T-cell (primary cell): ENCODE measurements around the gene SRSF4. TPM values are rescaled to one million over a fixed set of nuclear protein-coding genes. Genes with fewer than 3 reads are reported as not detected.

Experiments
- ATAC-seq, 4 experiments: fragments of 200-7000 bp in 3 of 4; fragments of 150-1000 bp in 1 of 4; cut with Tn5 transposase; replicated peaks in 1 of 4; 1 replicate in 3 of 4; 2 replicates in 1 of 4; pipeline ENCODE4 v1.10.0; 2021; ENCODE audit warnings: moderate library complexity in 3 of 4, mild to moderate bottlenecking in 2 of 4, moderate number of reproducible peaks in 1 of 4
- CTCF ChIA-PET, 2 donors: fragments of 300-600 bp; sonication (Branson Sonifier 250); formaldehyde crosslinking; loops; one replicate each; lab custom pipeline; 2022; ENCODE audit warnings: antibody characterized with exemption in 2 of 2; lab: Charles Lee
- POLR2A ChIA-PET, 2 donors: fragments of 300-600 bp; sonication (Branson Sonifier 250); formaldehyde crosslinking; loops; one replicate each; lab custom pipeline; 2022; ENCODE audit warnings: antibody characterized with exemption in 2 of 2; lab: Charles Lee
- DNase-seq, 35 experiments: peaks; one replicate each; pipeline versions ENCODE4 v3.0.0 to v3.0.0-alpha.2; 2013 to 2023
- H3K27ac ChIP-seq: one replicate; pipeline ENCODE4 v1.5.1; 2013; ENCODE audit warnings: low read length
- H3K27me3 ChIP-seq, 2 experiments: replicated peaks in 1 of 2; 1 replicate in 1 of 2; 2 replicates in 1 of 2; pipeline versions ENCODE4 v1.6.1 to v1.7.0; 2013; ENCODE audit warnings: low read length in 1 of 2, mixed read lengths in 1 of 2; ENCODE audit not compliant: control insufficient read depth in 2 of 2, insufficient read depth in 2 of 2; ENCODE audit errors: extremely low read depth in 1 of 2
- H3K36me3 ChIP-seq, 2 donors: 1 replicate in 1 of 2; 2 replicates in 1 of 2; pipeline versions ENCODE4 v1.6.1 to v1.7.0; 2013; ENCODE audit warnings: low read length in 1 of 2; ENCODE audit not compliant: control insufficient read depth in 2 of 2, insufficient read depth in 1 of 2; ENCODE audit errors: extremely low read depth in 1 of 2
- H3K4me1 ChIP-seq, 2 experiments: 1 replicate in 1 of 2; 2 replicates in 1 of 2; pipeline versions ENCODE4 v1.6.1 to v1.7.0; 2013; ENCODE audit warnings: low read length in 2 of 2, mixed read lengths in 1 of 2; ENCODE audit not compliant: insufficient read depth in 2 of 2, control insufficient read depth in 1 of 2; ENCODE audit errors: extremely low read depth in 1 of 2
- H3K4me3 ChIP-seq, 2 donors: 1 replicate in 1 of 2; 2 replicates in 1 of 2; pipeline versions ENCODE4 v1.5.1 to v1.7.0; 2013; ENCODE audit warnings: mild to moderate bottlenecking in 2 of 2, low read length in 1 of 2, moderate library complexity in 1 of 2; ENCODE audit not compliant: control insufficient read depth in 1 of 2; ENCODE audit errors: extremely low read depth in 1 of 2
- H3K9me3 ChIP-seq: 2 replicates; pipeline ENCODE4 v1.7.0; 2013
- H3K27ac Mint-ChIP-seq, 2 donors: one replicate each; pipeline ENCODE4 v1.8.0; 2020 to 2021; ENCODE audit warnings: mild to moderate bottlenecking in 2 of 2, mixed read lengths in 2 of 2
- H3K27me3 Mint-ChIP-seq, 2 donors: one replicate each; pipeline ENCODE4 v1.8.0; 2021 to 2022; ENCODE audit warnings: mixed read lengths in 2 of 2
- H3K36me3 Mint-ChIP-seq: one replicate; pipeline ENCODE4 v1.8.0; 2021; ENCODE audit warnings: mixed read lengths
- H3K4me1 Mint-ChIP-seq, 3 donors: one replicate each; pipeline ENCODE4 v1.8.0; 2020 to 2022; ENCODE audit warnings: mixed read lengths in 3 of 3, mild to moderate bottlenecking in 1 of 3
- H3K4me3 Mint-ChIP-seq, 3 donors: one replicate each; pipeline ENCODE4 v1.8.0; 2020 to 2022; ENCODE audit warnings: mild to moderate bottlenecking in 3 of 3, mixed read lengths in 3 of 3, moderate library complexity in 3 of 3
- H3K9me3 Mint-ChIP-seq, 3 donors: one replicate each; pipeline ENCODE4 v1.8.0; 2020 to 2022; ENCODE audit warnings: mixed read lengths in 3 of 3
- WGBS: methylation state at CpG from one replicate; pipeline ENCODE4 v1.1.5; 2013; ENCODE audit warnings: missing lambda C conversion rate; ENCODE audit not compliant: insufficient coverage; 5-methylcytosine and 5-hydroxymethylcytosine counted together
- total RNA-seq, 35 experiments: library from RNA in 6 of 35; stranded (reverse) in 6 of 35; fragments of 120-200 nt in 1 of 35; gene quantifications; one replicate each; pipeline versions ENCODE4 v1.2.1 to v1.2.4 and lab custom pipeline; 2013 to 2026

Gene SRSF4
- total RNA-seq, 5 donors from 2014 or later (not counting 1 experiment from before 2014, with no cell fraction given): 76.0 to 90.4 (median 78.9) TPM

DNA sequence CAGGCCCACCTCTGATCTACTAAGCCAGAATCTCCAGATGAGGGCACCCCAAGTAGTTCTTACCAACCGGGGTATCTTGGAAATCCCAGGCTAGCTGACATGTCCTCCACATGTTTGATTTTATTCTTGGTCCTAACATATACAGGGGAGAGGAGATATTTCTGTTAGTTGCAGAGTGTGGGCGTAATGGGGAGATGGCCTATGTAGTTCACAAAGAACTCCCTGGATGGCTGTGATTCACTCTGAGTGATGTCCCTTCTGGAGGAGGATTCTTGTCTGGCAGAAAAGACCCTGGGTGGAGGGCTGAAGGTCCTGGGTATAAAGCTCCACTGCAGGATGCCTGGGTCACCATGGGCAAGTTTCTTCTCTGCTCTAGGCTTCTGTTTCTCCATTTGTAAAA, 35.9 kb upstream of the SRSF4 start:
- Histone ChIP-seq H3K9me3 (no peaks in the 10 kb centered on the region), H3K36me3 (peaks cover 2 to 31% of the 10 kb centered on the region in 2 donors), H3K27me3 (no peaks in the 10 kb centered on the region), H3K27ac (no peak overlapping the region), H3K4me3 (no peak overlapping the region), H3K4me1 (no peaks in the 10 kb centered on the region)
- H3K4me3 Mint-ChIP-seq: no peak overlapping the region
- no peaks in the 10 kb centered on the region for H3K4me1 Mint-ChIP-seq
- no peak overlapping the region for H3K27ac Mint-ChIP-seq
- 100% methylated on average over 1 of the region's 2 CpGs for WGBS
- ChIA-PET POLR2A (no interaction called here), CTCF (no interaction called here)
- H3K36me3 Mint-ChIP-seq: peaks cover 36% of the 10 kb centered on the region
- H3K9me3 Mint-ChIP-seq: no peaks in the 10 kb centered on the region
- no peaks in the 10 kb centered on the region for H3K27me3 Mint-ChIP-seq
- ATAC-seq (no peak), DNase-seq (no peak)

GRCh38 chr1:29213055-29213454, 31.4 kb upstream of the SRSF4 start:
- H3K4me1 Mint-ChIP-seq: no peaks in the 10 kb centered on the region
- H3K27me3 ChIP-seq: no peaks in the 10 kb centered on the region

GRCh38 chr1:29211086-29212030, 29.7 kb upstream of the SRSF4 start:
- Histone ChIP-seq H3K4me1 (no peaks in the 10 kb centered on the region), H3K27ac (no peak overlapping the region), H3K9me3 (no peaks in the 10 kb centered on the region), H3K36me3 (peaks cover 2 to 44% of the 10 kb centered on the region in 2 donors), H3K27me3 (no peaks in the 10 kb centered on the region), H3K4me3 (no peak overlapping the region)
- H3K4me3 Mint-ChIP-seq: no peak overlapping the region
- H3K27ac Mint-ChIP-seq: no peak overlapping the region
- H3K4me1 Mint-ChIP-seq: no peaks in the 10 kb centered on the region
- no peaks in the 10 kb centered on the region for H3K27me3 Mint-ChIP-seq
- ChIA-PET POLR2A (no interaction called here), CTCF (no interaction called here)
- no peaks in the 10 kb centered on the region for H3K9me3 Mint-ChIP-seq
- no peak for ATAC-seq
- H3K36me3 Mint-ChIP-seq: peaks cover 37% of the 10 kb centered on the region
- no peak for DNase-seq
- 84% methylated on average over 8 of the region's 12 CpGs for WGBS

More at GRCh38 chr1:29213055-29213454, 31.4 kb upstream of the SRSF4 start:
- H3K27ac ChIP-seq: no peak overlapping the region
- no peaks in the 10 kb centered on the region for H3K9me3 ChIP-seq
- H3K36me3 Mint-ChIP-seq: peaks cover 40% of the 10 kb centered on the region
- ChIA-PET POLR2A (interaction anchor here in 1 of 2 donors (0.6 kb wide), 1 partner anchor 1591 kb away, joined by 3 read pairs; no protein-coding TSS in a partner anchor), CTCF (interaction anchor here in 1 of 2 donors (1.0 kb wide), 1 partner anchor 11 kb away, joined by 3 read pairs; no protein-coding TSS in a partner anchor)
- ATAC-seq: no peak
- no peak overlapping the region for H3K27ac Mint-ChIP-seq
- DNase-seq: no peak
- H3K4me1 ChIP-seq: no peaks in the 10 kb centered on the region
- H3K4me3 ChIP-seq: no peak overlapping the region
- WGBS: 84% methylated on average over 3 of the region's 5 CpGs
- H3K4me3 Mint-ChIP-seq: no peak overlapping the region
- no peaks in the 10 kb centered on the region for H3K27me3 Mint-ChIP-seq
- H3K36me3 ChIP-seq: peaks cover 2 to 44% of the 10 kb centered on the region in 2 donors
- no peaks in the 10 kb centered on the region for H3K9me3 Mint-ChIP-seq

DNA sequence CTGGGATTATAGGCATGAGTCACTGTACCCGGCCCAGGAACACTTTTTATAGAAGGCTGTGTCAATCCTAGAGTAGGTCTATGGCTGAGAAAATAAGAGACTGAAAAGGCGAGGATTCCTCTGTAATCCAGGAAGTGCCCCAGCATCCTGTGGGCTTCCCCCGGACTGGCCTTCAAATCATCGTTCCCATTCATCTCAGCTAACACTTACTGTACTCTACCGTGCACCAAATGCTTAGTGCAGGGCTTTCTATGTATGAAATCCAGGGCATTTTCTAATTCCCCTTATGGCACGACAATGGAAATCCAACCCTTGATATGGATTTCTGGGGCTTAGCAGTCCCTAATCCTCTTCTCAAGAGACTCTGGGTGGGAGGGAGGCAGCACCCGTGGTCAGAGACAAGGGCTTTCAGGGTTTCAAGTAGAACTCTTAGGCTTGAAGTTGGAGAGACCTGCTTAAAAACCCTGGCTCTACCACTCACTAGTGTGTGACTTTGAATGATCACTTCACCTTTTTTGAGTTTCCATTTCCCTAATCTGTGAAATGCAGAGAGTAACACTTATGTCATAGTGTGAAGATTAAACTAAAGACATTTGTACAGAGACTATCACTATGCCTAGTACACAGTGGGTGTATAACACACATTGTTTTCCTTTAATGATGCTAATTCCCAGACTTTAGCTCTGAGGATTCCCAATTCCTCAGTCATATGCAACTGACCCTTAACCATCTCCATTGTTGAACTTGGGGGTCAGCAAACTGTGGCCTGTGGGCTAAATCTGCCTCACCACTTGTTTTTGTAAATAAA, 28.8 kb upstream of the SRSF4 start:
- Mint-ChIP-seq H3K27ac (no peak overlapping the region), H3K9me3 (no peaks in the 10 kb centered on the region), H3K4me1 (no peaks in the 10 kb centered on the region), H3K4me3 (no peak overlapping the region), H3K27me3 (no peaks in the 10 kb centered on the region), H3K36me3 (peaks cover 39% of the 10 kb centered on the region)
- Histone ChIP-seq H3K27ac (no peak overlapping the region), H3K36me3 (peaks cover 2 to 46% of the 10 kb centered on the region in 2 donors), H3K27me3 (no peaks in the 10 kb centered on the region), H3K4me1 (no peaks in the 10 kb centered on the region), H3K9me3 (no peaks in the 10 kb centered on the region), H3K4me3 (no peak overlapping the region)
- WGBS: 56% methylated on average over 3 of the region's 7 CpGs
- no peak for ATAC-seq
- DNase-seq: no peak
- ChIA-PET POLR2A (no interaction called here), CTCF (no interaction called here)

GRCh38 chr1:29209173-29209572, 27.5 kb upstream of the SRSF4 start:
- Mint-ChIP-seq H3K4me1 (no peaks in the 10 kb centered on the region), H3K27ac (no peak overlapping the region), H3K4me3 (no peak overlapping the region), H3K27me3 (no peaks in the 10 kb centered on the region), H3K36me3 (peaks cover 34% of the 10 kb centered on the region), H3K9me3 (no peaks in the 10 kb centered on the region)
- no peaks in the 10 kb centered on the region for H3K9me3 ChIP-seq
- ChIA-PET POLR2A (no interaction called here), CTCF (no interaction called here)
- no peaks in the 10 kb centered on the region for H3K4me1 ChIP-seq
- no peaks in the 10 kb centered on the region for H3K27me3 ChIP-seq
- no peak overlapping the region for H3K4me3 ChIP-seq
- 95% methylated on average over 4 of the region's 5 CpGs for WGBS
- H3K27ac ChIP-seq: no peak overlapping the region
- peaks cover 4 to 43% of the 10 kb centered on the region in 2 donors for H3K36me3 ChIP-seq
- ATAC-seq (no peak), DNase-seq (no peak)

GRCh38 chr1:29208442-29208841, 26.7 kb upstream of the SRSF4 start:
- H3K36me3 ChIP-seq: peaks cover 4 to 45% of the 10 kb centered on the region in 2 donors
- Mint-ChIP-seq H3K9me3 (no peaks in the 10 kb centered on the region), H3K27ac (peak overlapping the region in 1 of 2 donors; percentile 48), H3K4me1 (no peaks in the 10 kb centered on the region), H3K27me3 (no peaks in the 10 kb centered on the region), H3K4me3 (no peak overlapping the region), H3K36me3 (peaks cover 30% of the 10 kb centered on the region)
- no peak for ATAC-seq
- H3K27ac ChIP-seq: no peak overlapping the region
- H3K9me3 ChIP-seq: no peaks in the 10 kb centered on the region
- H3K27me3 ChIP-seq: no peaks in the 10 kb centered on the region
- no peak overlapping the region for H3K4me3 ChIP-seq
- no peaks in the 10 kb centered on the region for H3K4me1 ChIP-seq
- no peak for DNase-seq
- no CpG with 5 or more reads among the region's 4 CpGs for WGBS
- ChIA-PET POLR2A (no interaction called here), CTCF (interaction anchor here in 1 of 2 donors (1.0 kb wide), 1 partner anchor 11 kb away, joined by 3 read pairs; no protein-coding TSS in a partner anchor)
